Measurements from ENCODE around the gene ABO.
"Not testable (repeated sequence)": the region's sequence is repeated elsewhere in the genome, so short reads cannot be mapped to it uniquely, and the experiment has no call there.

ABO gene

DNA sequence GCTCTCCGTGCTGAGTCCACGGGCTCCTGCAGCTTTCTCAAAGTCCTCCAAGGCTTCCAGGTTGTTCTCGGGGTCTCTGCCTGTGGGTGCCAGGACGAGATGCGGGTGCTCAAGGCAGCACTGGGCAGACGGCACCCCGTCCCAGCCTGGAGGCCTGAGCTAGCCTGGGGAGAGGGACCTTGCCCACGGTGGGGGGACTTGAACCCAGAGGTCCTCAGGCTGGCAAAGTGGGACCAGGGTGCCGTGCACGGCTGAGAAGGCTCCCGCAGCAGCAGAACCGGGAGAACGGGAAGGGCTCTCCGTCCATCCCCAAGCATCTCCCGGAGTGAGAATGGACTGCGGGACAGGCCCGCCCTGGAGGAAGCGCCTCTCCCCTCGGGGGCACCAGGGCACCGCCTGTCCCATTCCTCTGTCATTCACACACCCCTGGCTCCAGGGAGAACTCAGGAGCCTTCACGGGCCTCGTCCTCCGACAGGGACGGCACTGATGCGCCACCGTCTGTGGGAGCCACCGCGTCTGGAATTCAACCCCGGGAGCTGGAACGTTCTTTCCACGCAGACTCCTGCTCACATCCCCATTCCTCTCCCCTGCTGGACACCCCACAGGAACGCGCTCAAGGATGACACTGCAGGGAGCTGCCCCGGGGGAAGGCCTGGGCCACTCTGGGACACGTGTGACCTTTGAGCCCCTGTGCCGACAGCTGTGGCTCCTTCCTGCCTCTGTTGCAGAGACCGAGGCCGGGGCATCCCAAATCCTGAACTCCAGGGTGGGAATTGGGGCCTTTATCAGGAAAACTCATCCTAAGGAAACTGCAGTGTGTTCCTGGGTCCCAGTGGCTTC, 49.6 kb downstream of the ABO start:
- DNase-seq (ENCODE audit: low read depth) = no peak

DNA sequence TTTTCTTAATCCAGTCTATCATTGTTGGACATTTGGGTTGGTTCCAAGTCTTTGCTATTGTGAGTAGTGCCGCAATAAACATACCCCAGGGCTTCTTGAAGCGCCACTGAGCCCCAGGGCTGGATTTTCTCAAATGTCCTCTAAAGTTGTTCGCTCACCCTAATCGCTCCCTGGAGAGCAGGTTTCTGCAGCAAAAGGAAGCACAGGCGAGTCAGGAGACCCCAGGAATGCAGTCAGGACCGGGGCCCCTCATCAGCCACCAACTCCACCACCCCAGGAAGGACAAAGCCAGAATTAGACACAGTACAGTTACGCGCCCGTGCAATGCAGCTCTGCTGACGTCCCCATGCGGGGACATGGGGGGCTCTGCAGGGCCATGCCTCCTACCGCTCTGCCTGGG, 50.2 kb downstream of the ABO start:
- DNase-seq (ENCODE audit: low read depth) = no peak

DNA sequence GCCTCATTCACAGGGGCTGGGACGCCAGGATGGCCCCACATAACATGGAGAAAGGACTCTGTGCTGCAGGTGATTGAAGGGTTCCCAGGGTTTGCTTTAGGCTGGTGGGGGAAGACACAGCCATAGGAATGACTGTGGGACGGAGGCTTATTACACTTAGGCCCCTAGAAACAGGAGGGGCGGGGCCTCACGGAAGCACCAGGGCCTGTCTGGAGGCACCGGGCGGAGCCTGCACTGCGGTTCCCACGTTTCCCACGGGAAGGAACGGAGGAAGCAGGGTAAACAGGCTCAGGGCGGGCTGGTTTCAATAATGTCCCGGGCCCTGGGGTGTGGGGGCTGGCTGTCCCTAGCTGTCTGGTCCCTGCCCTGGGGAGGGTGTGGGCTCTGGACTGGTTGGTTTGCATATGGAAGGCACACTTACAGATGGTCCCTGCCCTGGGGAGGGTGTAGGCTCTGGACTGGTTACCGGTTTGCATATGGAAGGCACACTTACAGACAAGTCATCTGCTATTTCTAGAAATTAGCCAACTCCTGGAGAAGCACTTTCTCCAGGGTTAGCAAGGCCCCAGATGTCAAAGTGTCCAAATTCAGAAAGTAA, 51.7 kb downstream of the ABO start:
- DNase-seq (ENCODE audit: low read depth) = not testable (repeated sequence)

DNA sequence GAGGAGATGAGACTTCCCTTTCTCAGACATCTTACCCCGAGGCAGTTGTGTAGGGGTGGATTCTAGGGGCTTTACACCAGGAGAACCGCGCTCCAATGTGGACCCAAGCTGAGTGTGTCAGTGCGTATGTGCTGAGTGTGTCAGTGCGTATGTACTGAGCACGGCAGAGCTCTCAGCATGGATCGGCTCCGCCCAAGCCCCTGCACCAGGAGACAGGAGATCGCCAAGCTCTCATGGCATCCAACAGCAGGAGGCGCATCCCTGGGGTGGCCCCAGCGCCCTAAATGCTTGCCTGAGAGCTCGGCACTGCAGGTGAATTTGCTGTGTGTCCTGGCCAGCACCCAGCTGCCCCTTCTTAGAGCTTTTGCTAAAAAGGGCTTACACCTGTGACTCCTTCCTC, 53.0 kb downstream of the ABO start:
- not testable (repeated sequence) for DNase-seq (ENCODE audit: low read depth)

DNA sequence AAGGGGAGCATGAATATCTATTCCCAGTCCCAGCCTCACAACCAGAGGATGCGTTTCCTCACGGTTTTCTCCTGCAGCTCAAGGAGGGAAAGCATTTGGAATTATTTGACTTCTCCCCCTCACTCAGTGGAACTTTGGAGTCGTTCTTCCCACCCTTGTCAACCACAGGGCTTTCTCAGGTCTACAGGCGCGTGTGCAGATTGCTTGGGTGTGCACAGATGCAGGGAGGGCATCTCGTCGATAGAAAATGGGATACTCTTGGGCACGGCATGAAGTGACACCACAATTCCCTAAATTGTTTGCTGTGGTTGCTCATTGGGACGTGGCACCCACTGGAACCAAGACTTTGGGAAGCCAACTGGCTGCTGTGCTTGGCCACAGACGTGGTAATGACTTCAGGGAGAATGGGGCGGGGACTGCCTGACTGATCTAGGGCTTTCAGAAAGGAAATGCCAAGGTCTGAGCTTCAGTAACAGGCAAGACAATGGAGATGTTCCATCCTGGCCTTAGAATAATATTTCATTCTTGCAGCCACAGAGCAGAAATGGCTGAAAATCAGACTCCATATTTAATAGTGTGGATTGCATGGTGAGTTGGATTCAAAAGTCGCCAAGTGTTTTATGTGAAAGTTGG, 53.7 kb downstream of the ABO start:
- DNase-seq (ENCODE audit: low read depth) = no peak

DNA sequence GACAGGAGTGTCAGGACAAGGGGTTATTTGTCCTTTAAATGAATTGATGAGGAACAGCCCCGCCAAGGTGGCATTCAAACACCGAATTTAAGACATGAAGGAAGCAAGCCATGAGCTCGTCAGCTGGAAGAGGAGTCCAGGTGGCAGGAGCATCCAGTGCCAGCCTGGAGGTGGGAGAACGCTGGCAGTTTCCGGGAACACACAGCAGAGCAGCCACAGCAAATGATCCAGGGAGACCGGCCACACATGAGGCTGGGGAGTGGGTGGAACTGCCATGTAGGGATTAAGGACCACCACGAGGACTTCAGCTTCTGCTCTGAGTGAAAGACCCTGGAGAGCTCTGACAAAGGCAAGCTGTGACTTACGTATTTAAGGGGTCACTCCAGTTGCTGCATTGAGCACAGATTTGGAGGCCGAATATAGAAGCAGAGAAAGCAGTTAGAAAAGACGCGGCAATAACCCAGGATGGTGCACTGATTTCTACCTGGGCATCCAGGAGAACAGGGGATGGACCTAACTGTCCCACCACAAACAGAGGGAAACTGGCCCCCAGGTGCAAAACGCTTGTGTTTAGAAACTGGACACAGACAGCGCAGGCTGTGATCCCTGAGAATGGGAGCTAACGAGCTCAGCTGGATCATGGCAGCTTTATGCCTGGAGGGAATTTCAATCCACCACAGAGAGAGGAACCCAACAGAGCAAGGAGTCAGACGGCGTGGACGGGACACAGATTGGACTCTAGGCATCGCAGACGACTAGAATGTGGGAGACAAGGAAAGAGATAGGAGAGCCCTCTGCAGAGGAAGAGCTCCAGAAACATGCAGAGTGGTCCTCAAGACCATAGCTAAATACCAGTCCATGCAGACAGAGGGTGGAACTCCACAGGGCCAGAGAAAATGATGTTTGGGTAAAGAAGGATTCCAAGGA, 56.7 kb downstream of the ABO start:
- not testable (repeated sequence) for DNase-seq (ENCODE audit: low read depth)

DNA sequence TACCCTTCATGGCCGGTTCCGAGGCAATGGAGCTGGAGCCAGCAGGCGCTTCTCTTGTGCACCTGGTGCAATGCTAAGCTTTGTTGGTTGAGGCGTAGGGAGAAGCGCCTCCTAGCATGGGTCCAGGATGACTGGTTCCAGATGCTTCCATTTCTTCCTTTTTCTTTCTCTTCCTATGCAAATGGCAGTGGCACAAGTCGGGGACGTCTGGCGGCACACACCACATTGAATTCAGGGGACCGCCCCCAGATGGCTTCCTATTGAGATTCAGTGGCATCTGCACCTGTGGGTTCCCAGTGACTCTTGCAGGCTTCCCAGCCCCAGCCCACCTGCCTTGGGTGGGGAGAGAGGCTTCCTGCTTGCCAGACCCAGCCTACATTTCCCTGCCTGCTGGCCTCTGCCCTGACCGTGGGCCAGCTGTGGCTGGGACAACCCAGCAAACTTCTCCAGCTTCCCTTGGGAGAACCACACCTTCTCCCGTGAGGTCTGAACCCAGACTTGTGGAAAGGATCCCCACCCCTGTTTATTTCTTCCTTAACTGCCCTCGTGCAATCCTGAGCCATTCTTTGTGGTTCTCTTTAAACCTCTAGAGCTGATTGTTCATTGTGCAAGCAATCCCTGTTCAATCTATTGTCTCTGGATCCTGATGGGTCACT, 57.5 kb downstream of the ABO start:
- DNase-seq (ENCODE audit: low read depth) = not testable (repeated sequence)

DNA sequence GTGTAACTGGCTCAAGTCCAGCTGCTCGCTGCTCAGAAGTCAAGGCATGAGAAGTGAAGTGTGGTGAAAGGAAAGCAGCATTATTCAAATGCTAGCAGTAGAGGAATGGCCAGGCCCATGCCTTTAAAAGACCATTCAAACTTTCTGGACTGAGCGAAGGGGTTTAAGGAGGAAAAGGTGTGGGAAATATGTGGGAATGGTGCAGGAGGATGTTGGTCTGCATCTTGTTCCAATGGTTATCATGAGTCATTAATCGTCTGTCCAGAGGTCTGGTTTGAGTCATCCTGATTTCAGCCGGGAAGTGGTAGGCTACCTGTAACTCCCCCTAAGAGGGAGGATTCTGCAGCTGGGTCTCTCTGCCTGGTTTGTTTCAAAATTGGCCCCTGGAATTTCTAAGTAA, 60.7 kb downstream of the ABO start:
- DNase-seq (ENCODE audit: low read depth) = not testable (repeated sequence)

DNA sequence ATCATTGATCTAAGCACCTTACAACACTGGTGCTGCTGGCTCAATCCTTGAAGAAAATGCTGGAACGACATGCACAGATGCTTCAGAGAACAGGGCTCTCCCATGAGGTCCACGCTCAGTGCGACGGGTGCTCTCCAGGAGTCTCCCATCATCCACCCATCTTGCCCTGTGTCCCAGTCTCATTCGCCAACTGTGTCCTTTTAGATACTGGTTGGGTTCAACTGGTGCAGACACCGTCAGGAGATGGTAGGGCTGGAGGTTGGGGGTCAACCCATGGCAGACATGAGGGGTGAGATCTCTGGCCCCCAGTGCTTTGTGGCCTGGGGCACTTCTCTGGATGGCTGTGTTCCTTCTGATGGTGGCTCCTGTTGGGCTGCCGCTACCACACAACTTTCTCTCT, 64.4 kb downstream of the ABO start:
- DNase-seq (ENCODE audit: low read depth) = no peak

DNA sequence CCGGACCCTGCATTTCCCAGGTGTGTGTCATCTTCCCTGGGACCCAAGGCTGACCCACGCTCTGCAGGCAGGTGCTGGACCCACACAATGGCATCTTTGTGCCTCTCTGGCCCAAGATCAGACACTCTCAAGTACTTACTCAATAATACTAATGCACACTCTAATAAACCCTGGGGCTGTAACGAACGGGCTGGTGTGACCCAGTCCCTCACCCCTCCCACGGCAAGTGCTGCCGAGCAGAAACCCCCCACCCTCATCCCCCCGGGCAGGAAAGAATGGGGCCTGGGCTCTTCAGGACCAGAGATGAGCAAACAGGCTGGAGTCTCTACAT, 64.8 kb downstream of the ABO start:
- no peak for DNase-seq (ENCODE audit: low read depth)

DNA sequence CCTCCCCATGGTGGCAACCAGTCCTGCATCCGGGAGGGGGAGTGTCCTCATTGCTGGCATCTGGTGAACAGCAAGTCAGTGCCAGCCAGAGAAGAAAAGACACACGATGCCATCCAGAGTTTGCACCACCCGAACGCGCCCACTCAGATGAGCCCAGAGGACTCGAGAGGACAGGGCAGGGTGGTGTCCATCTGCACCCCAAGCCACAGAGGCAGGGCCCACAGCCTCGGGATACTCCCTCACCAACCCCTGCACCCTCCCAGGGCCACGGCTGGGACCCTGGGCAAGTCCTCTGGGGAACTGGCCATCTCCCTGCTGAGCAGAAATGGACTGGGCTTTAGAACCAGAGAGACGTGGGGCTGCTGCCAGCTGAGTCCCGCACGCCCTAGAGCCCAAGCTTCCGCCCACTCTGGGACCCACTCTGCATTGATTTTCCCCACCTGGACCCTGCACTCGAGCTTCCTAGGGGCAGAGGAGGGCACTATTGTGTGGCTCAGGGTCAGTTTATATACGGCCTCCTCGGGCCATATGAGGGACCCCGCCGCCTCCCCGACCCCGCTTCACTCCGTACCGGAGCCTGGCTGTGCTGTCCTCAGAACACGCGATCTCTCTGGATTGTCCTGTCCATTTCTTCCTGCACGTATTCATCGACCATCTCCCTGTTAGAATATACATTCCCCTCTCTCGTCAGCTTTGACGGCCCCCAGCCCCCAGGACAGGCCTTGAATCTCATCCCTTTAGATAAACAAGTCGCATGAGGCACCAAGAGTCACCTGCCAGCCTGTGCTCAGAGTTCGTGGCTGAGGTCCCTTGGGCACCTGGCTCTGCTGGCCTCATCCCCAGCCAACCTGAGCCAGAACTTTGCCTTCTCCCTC, 65.4 kb downstream of the ABO start:
- not testable (repeated sequence) for DNase-seq (ENCODE audit: low read depth)

DNA sequence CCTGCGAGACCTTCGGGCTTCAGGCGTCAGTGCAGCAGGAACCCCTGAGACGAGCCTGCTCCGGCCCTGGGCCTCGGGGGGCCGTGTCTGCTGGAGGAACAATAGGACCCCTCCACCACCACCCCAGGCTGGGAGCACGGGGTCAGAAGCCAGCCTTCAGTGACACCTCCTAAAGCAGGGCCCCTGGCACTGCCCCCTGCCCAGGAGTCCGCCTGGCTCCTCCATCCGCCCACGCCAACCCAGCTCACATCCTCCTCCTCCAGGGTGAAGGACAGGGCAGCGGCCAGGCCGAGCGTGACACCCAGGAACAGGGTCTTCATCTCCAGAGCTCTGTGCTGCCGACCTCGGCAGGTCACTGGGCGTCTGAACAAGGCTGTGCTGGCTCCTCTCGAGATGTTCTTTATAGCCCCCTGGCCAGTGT, 66.1 kb downstream of the ABO start, which contains the start of gene OBP2B:
Gene OBP2B (minus strand): TSS at position 371 of the 421 bp plus-strand sequence. CDS start 51 bp downstream, at position 320.
- DNase-seq (ENCODE audit: low read depth) = not testable (repeated sequence)

DNA sequence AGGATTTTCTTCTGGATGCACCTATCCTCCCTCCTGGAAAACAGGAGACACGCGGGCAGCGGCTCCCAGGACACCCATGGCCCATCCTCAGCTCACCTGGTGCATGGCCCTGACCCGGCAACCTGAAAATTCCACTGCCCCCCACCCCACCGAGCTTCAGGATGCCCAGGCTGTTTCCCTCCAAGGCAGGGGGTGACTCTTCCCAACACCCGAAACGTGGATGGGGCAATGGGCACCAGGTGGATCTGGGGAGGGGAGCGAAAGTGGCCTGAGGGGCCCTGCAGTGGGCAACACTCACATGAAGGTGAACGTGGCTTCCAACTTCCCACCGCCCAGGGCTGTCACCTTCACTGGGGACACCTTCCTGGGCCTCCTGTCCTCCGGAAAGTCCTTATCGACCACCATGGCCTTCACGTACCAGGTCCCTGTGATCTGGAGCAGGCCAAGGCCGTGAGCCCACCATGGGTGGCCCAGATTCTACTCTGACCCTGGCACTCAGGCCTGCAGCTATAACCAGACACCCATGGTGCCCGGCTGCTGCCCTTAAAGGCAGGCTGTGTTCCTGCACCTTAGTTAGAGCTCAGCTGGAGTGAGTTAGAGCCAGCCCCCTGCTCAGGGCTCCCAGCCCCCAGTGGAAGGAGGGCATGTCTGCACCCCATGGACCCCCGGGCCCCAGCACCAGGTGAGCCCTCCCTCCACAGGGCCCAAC, 66.7 kb downstream of the ABO start:
- not testable (repeated sequence) for DNase-seq (ENCODE audit: low read depth)

DNA sequence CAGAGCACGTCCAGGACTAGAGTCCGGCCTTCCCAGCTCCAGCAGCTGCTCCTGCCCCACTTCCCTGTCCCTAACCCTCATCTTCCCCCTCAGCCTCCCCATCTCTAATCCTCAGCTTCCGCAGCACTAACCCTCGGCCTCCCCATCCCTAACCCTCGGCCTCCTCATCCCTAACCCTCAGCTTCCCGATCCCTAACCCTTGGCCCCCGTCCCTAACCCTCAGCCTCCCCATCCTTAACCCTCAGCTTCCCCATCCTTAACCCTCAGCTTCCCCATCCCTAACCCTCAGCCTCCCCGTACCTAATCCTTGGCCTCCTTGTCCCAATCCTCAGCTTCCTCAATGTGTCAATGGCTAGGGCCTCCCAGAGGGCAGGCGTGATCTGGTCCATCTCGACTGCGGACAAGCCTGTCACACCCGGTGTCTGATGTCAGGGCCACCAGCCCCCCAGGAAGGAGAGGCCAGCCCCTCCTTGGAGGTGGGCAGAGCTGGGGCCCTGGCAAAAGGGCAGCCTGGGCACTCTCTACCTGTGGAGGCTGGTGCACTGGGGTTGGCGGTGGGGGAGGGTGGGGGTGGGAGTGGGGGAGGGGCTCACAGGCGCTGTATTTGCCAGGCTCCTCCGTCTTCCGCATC, 67.3 kb downstream of the ABO start:
- DNase-seq (ENCODE audit: low read depth) = no peak

DNA sequence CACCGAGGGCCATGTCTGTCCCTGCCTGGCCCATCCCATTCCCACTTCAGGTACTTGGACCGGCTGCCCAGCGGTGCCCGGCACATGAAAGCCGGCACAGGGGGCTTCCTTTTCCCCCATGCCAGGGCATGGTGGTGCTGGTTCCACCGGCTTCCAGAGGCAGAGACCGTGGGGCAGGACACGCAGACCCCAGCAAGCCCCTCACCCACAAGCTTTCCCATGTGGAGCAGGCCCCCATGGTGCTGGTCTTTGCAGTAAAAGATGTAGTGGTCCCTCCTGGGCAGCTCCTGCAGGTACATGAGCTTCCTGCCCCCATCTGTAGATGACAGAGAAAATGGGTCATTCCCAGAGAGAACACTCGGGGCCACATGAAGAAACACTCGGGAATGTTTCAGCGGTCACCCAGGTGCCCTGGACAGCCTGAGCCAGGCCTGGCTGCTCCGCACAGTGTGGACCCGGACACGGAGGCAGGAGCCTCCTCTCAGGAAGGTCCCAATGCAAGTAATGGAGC, 67.9 kb downstream of the ABO start:
- no peak for DNase-seq (ENCODE audit: low read depth)

DNA sequence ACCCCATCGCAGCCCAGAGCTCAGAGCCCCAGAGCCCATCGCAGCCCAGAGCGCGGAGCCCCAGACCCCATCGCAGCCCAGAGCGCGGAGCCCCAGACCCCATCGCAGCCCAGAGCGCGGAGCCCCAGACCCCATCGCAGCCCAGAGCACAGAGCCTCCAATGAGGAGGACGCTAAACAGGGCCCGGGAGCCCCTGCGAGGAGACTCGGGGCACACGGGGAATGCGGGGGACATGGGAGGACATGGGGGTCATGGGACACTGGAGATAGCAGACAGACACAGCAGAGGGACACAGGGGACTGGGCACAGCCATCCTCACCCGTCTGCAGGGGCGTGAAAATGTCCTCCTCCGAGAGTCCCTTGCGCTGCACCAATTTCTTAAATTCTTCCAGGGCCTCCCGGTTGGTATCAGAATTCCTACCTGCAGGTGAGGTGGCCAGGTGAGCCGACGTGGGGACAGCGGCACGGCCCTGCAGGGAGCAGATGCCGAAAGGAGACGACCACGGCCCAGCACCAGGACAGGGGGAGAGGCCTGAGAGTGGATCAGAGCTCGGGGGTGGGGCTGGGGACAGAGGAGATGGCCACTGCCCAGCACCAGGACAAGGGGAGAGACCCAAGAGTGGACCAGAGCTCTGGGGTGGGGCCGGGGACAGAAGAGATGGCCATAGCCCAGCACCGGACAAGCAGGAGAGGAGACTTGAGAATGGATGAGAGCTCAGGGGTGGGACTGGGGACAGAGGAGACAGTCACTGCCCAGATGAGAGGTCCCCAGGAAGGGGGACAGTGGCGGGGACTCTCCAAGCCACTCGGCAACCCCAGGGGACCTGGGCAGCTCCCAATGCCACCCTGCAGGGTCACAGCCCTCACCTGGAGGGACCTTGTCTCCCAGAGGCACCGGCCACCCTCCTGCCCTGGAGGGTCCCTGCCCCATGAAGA, 68.7 kb downstream of the ABO start:
- DNase-seq (ENCODE audit: low read depth) = no peak

DNA sequence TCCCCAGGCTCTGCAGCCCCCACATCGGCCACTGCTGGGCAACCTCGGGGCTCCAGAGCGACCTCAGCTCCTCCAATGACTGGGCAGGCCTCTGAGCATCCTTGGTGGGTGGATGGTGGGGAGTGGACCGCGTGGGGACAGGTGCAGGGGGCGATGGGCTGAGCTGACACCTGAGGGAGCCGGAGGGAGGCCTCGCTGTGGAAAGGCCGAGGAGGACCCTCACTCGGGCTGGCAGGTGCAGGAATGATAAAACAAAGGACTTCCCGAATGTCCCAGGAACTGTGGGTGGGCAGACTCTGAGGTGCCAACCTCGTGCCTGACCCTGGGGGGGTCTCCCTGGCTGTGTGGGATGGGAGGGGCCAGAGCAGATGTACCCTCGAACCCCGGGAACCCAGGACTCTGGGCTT, 69.5 kb downstream of the ABO start:
- DNase-seq (ENCODE audit: low read depth) = not testable (repeated sequence)
